Activated B cell treated with CpG ODN at 0.5 μM for 24 hours (primary cell): ENCODE results near the gene ZMIZ2. TPM values are rescaled to one million over a fixed set of nuclear protein-coding genes. Genes with fewer than 3 reads are reported as not detected.
A peak's percentile ranks its signal among the peaks of the same experiment; 100 is the strongest.
"Not testable (repeated sequence)": the region's sequence is repeated elsewhere in the genome, so short reads cannot be mapped to it uniquely, and the experiment has no call there.

Experiments used
- ATAC-seq: fragments of 200-7000 bp; cut with Tn5 transposase; one replicate; pipeline ENCODE4 v1.10.0; 2021; ENCODE audit warnings: low read depth, mild to moderate bottlenecking, moderate library complexity
- CTCF ChIA-PET: fragments of 350-600 bp; sonication (Branson Sonifier 250); formaldehyde crosslinking; loops from one replicate; lab custom pipeline; 2021; ENCODE audit warnings: antibody characterized with exemption; lab: Charles Lee
- POLR2A ChIA-PET: fragments of 350-600 bp; sonication (Branson Sonifier 250); formaldehyde crosslinking; loops from one replicate; lab custom pipeline; 2021; ENCODE audit warnings: antibody characterized with exemption; lab: Charles Lee
- DNase-seq: peaks from one replicate; pipeline ENCODE4 v3.0.0; 2022
- H3K27ac Mint-ChIP-seq: one replicate; pipeline ENCODE4 v1.8.0; 2020; ENCODE audit warnings: mixed read lengths
- H3K27me3 Mint-ChIP-seq: one replicate; pipeline ENCODE4 v1.8.0; 2021; ENCODE audit warnings: mixed read lengths
- H3K36me3 Mint-ChIP-seq: one replicate; pipeline ENCODE4 v1.8.0; 2021; ENCODE audit warnings: low read depth, mixed read lengths
- H3K4me1 Mint-ChIP-seq: one replicate; pipeline ENCODE4 v1.8.0; 2021; ENCODE audit warnings: mixed read lengths
- H3K4me3 Mint-ChIP-seq: one replicate; pipeline ENCODE4 v1.8.0; 2020; ENCODE audit warnings: mild to moderate bottlenecking, mixed read lengths
- H3K9me3 Mint-ChIP-seq: one replicate; pipeline ENCODE4 v1.8.0; 2020; ENCODE audit warnings: mixed read lengths
- intact Hi-C: fragments of 100-400 bp; cut with micrococcal nuclease; formaldehyde crosslinking; loops from one replicate; pipeline ENCODE4 v1.15.1; 2024
- total RNA-seq: library from RNA; stranded (reverse); gene quantifications from 2 replicates; pipeline ENCODE4 v1.2.3, GENCODE V29; 2022
- TF ChIP-seq, protein P1 (sequence below): fragments of 200-600 bp; IDR thresholded peaks from one replicate; pipeline ENCODE4 v1.8.0; 2022; ENCODE audit warnings: antibody characterized with exemption, mild to moderate bottlenecking

Gene ZMIZ2
- total RNA-seq, 1 donor from 2014 or later, result 440 TPM

DNA sequence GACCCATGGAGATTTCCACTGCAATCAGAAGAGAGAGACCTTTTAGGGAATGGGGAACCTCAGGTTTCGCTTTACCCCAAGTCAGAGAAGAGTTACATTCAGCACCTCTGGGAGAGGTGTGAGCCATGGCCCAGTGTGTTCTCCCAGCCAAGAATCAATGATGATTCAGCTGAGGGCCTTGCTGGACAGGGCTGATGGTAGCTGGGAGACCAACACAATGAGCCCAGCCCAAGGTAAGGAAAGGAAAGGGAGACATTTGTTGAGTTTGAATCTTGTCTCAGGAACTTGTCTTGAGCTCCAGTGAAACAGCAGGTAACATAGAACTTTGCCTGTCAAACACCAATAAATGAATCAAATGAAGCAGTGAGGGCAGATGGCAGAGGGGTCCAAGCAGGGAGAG lies 33.8 kb downstream of the ZMIZ2 start:
- Mint-ChIP-seq H3K27me3 (no peaks in the 10 kb centered on the region), H3K4me1 (peaks cover 10% of the 10 kb centered on the region), H3K27ac (no peak overlapping the region), H3K36me3 (peaks cover 4% of the 10 kb centered on the region), H3K9me3 (peaks cover 9% of the 10 kb centered on the region), H3K4me3 (no peak overlapping the region)
- ATAC-seq (no peak), DNase-seq (no peak)
- ChIA-PET CTCF (no interaction called here), POLR2A (interaction anchor here (0.7 to 0.9 kb wide), 2 partner anchors 21 to 66 kb away, joined by 3 to 4 read pairs; partner anchors contain the start of gene H2AZ2)
- TF ChIP-seq, protein P1, sequence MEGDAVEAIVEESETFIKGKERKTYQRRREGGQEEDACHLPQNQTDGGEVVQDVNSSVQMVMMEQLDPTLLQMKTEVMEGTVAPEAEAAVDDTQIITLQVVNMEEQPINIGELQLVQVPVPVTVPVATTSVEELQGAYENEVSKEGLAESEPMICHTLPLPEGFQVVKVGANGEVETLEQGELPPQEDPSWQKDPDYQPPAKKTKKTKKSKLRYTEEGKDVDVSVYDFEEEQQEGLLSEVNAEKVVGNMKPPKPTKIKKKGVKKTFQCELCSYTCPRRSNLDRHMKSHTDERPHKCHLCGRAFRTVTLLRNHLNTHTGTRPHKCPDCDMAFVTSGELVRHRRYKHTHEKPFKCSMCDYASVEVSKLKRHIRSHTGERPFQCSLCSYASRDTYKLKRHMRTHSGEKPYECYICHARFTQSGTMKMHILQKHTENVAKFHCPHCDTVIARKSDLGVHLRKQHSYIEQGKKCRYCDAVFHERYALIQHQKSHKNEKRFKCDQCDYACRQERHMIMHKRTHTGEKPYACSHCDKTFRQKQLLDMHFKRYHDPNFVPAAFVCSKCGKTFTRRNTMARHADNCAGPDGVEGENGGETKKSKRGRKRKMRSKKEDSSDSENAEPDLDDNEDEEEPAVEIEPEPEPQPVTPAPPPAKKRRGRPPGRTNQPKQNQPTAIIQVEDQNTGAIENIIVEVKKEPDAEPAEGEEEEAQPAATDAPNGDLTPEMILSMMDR, result no peak
- intact Hi-C loops, result no loop called here

DNA sequence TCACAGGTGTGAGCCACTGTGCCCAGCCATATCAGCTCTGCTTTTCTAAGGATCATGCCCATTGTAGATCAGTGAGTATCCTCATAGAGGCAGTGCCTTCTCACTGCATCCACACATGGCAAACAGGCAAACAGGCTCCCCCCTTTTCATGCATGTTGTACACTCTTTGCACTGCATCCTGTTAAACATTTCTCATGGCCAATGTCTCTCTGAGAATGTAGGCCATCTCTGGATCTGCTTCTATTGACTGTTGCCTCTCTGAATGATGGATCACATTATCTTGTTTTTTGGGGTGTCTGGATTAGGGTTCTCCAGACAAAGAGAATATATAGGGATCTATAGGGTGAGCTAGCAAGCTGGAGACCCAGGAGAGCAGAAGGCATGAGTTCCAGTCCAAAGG lies 34.8 kb downstream of the ZMIZ2 start:
- ChIA-PET CTCF (no interaction called here), POLR2A (interaction anchor here (0.7 kb wide), 2 partner anchors 21 to 151 kb away, joined by 4 to 7 read pairs; no protein-coding TSS in a partner anchor)
- intact Hi-C loops, result no loop called here
- no peaks in the 10 kb centered on the region for H3K27me3 Mint-ChIP-seq
- DNase-seq (no peak), ATAC-seq (no peak)
- peaks cover 11% of the 10 kb centered on the region for H3K4me1 Mint-ChIP-seq
- H3K4me3 Mint-ChIP-seq, result no peak overlapping the region
- peaks cover 4% of the 10 kb centered on the region for H3K36me3 Mint-ChIP-seq
- H3K9me3 Mint-ChIP-seq, result peaks cover 9% of the 10 kb centered on the region
- no peak overlapping the region for H3K27ac Mint-ChIP-seq
- TF ChIP-seq, protein P1, result no peak

DNA sequence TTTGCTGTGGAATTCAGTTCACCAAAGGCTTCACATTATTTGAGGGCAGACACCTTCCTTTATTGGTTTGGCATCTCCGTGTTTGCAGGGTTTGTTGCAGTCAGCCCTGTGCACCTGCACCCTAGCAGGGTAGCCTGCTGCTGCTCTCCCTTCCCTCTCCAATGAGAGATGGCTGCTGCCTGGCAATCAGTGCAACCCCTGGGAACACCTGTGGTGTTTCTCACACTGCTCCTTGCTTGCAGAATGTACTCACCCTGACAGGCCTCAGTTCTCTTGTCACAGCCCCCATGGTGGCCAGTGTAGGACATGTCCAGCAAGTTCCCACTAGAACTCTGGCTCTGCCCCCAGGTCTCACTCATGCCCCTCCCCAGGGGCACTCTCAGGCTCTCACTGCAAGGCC lies 35.7 kb downstream of the ZMIZ2 start:
- DNase-seq (no peak), ATAC-seq (no peak)
- Mint-ChIP-seq H3K27ac (no peak overlapping the region), H3K27me3 (no peaks in the 10 kb centered on the region), H3K36me3 (peaks cover 4% of the 10 kb centered on the region), H3K9me3 (peaks cover 9% of the 10 kb centered on the region), H3K4me1 (peaks cover 11% of the 10 kb centered on the region), H3K4me3 (no peak overlapping the region)
- intact Hi-C loops, result no loop called here
- ChIA-PET CTCF (no interaction called here), POLR2A (no interaction called here)
- TF ChIP-seq, protein P1, result no peak

DNA sequence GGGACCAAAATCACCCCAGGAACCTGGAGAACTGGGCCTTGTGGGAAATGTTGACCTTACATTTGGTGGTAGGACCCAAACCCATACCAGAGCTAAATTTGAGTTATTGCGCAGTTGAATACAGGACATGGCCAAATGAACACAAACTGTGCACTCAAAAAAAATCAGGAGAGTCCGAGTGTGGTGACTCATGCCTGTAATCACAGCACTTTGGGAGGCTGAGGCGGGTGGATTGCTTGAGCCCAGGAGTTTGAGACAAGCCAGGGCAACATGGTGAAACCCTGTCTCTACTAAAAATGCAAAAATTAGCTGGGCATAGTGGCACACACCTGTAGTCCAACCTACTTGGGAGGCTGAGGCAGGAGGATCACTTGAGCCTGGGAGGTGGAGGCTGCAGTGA lies 36.6 kb downstream of the ZMIZ2 start:
- H3K27ac Mint-ChIP-seq, H3K36me3 Mint-ChIP-seq, H3K27me3 Mint-ChIP-seq, DNase-seq, intact Hi-C loops, H3K9me3 Mint-ChIP-seq, H3K4me3 Mint-ChIP-seq, ATAC-seq, CTCF ChIA-PET: not testable (repeated sequence)
- peaks cover 11% of the 10 kb centered on the region for H3K4me1 Mint-ChIP-seq
- POLR2A ChIA-PET, result interaction anchor here (1.0 to 1.2 kb wide), 2 partner anchors 12 to 203 kb away, joined by 3 read pairs; partner anchors contain the start of gene TMED4

DNA sequence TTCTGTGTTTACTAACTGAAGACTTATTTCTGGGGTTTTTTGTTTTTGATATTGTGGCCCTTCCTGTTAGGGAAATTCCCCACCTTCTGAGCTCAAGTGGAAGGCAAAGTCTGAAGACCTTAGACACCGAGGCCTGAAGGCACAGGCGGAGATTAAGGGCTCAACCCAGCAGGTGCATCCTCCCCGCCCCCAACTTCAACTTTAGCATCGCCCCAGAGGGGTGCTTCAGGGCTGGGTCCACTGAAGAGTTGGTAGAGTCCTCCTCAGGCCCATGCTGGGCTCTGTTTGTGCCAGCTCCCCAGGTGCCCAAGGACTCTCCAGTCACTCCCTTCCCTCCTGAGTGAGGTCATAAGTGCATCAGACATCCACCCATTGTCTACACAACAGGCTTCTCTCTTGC lies 38.4 kb downstream of the ZMIZ2 start:
- Mint-ChIP-seq H3K27ac (peak overlapping the region; percentile 71), H3K4me3 (no peak overlapping the region), H3K4me1 (peaks cover 11% of the 10 kb centered on the region), H3K9me3 (peaks cover 9% of the 10 kb centered on the region), H3K27me3 (no peaks in the 10 kb centered on the region), H3K36me3 (peaks cover 4% of the 10 kb centered on the region)
- ATAC-seq (peak; percentile 86), DNase-seq (no peak)
- CTCF ChIA-PET, result interaction anchor here (1.0 to 1.4 kb wide), 3 partner anchors 11 to 199 kb away, joined by 3 read pairs; no protein-coding TSS in a partner anchor
- POLR2A ChIA-PET, result interaction anchor here (0.6 to 1.8 kb wide), 8 partner anchors 10 to 205 kb away, joined by 3 to 10 read pairs (median 4); partner anchors contain the start of genes OGDH, PPIA and TMED4
- intact Hi-C loops, result loop anchor here (2.0 kb wide), 1 partner anchor 18 kb away; no protein-coding TSS in a partner anchor
- TF ChIP-seq, protein P1, result no peak
